Renal cortex interstitium (tissue), 11 donors: ENCODE data around the gene ZFPL1. TPM values are rescaled to one million over a fixed set of nuclear protein-coding genes. Genes with fewer than 3 reads are reported as not detected.

Experiments used
- DNase-seq, 11 donors: peaks; one replicate each; pipeline ENCODE4 v3.0.0-alpha.2; 2013; ENCODE audit warnings: low read depth in 9 of 11, low spot score in 4 of 11; ENCODE audit errors: extremely low read depth in 1 of 11
- polyA plus RNA-seq, 3 donors: library from polyadenylated mRNA; unstranded; fragments of 120-200 nt; gene quantifications; one replicate each; pipeline ENCODE4 v1.2.1, GENCODE V29; 2013; ENCODE audit not compliant: insufficient read length in 3 of 3

The ZFPL1 gene
- polyA plus RNA-seq, 3 donors, result 26.6 to 38.4 (median 30.7) TPM

DNA sequence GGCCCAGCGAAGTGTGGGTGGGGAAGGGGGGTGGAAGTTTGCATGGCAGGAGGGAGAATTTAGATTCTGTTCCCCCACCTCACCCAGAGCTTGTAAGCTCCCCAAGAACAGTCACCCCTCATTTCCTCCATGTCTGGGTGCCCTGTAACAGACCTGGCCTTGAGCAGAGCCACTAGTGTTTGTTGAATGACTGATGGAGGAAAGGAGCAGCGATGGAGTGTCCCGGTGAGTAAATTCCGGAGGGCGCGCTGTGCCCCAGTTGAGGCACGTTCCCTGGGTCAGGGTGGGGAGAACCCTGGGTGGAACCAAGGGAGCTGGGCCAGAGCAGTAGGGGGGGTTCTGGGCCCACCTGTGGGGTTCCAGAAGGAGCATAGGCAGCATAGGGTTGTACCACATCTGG, 26.5 kb upstream of the ZFPL1 start:
- no peak for DNase-seq

DNA sequence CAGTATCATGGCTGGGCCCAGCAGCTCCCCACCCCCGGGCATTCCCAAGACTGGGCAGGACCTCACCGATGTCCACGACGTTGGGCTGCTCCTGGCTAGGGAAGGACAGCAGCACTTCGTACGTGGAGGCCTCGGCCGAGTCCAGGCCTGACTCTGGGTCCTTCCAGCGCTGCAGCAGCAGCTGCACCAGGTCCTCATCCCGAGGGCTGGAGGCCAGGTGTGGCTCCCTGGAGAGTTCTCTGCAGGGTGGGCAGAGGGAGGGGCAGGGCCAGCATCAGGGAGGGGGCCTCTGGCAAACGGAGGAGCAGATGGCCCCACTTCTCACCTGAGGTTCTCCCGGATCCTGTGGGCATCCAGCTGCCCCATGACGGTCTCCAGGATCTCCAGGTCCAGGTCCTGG, 26.0 kb upstream of the ZFPL1 start:
- no peak for DNase-seq

DNA sequence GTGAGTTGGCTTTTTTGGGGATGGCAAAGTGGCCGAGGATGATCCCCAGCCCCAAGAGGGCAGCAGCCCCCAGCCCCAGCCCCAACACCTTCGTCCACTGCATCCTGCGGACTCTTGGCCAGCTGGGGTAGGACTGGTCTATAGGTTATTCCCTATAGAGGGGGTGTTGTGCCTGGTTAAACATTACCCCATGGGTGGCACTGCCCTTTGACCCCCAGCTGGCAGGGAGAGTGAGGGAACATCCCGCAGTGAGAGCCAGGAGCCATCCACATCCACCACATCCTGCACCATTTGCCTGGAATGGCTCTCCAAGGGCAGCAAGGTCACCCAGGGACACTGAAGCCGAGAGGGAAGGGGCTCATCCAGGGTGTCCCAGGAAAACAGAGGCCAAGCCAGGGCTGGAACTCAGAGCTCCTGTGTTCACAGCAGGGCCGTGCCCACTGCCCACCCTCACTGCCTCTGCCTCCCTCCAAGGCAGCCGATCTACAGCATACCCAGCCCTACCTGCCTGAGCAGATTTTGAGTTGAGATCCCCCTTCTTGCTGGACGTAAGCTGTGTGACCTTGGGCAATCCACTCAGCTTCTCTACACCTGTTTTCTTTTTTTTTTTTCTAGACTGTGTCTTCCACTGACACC, 25.5 kb upstream of the ZFPL1 start, which contains the start of gene NAALADL1:
NAALADL1 (minus strand) TSS at position 135 of the 636 bp plus-strand sequence; CDS start at position 103, 32 bp downstream.
- DNase-seq, result no peak

- DNase-seq, result no peak
Measured at GRCh38 chr11:65059523-65059922, 24.5 kb upstream of the ZFPL1 start.

- DNase-seq, result no peak
Measured at GRCh38 chr11:65059959-65060824, 23.8 kb upstream of the ZFPL1 start.

DNA sequence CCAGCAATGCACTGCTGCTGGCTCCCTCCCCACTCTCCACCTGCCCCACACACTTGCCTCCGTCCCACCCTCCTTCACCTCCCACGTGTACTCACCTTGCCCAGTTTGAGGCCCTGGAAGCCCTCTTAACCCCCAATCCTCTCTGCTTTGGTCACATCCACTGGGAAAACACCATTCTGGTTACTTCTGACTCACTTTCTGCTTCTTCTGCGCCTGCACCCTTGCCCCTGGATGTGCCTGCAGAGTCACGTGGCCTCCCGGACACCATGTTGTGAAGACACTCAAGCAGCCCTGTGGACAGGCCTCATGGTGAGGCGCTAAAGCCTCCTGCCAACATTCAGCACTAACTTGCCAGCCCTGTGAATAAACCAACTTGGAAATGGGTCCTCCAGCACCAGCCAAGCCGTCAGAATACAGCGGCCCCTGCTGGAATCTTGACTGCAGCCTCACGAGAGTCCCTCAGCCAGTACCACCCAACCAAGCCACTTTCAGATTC, 23.1 kb upstream of the ZFPL1 start:
- no peak for DNase-seq

DNA sequence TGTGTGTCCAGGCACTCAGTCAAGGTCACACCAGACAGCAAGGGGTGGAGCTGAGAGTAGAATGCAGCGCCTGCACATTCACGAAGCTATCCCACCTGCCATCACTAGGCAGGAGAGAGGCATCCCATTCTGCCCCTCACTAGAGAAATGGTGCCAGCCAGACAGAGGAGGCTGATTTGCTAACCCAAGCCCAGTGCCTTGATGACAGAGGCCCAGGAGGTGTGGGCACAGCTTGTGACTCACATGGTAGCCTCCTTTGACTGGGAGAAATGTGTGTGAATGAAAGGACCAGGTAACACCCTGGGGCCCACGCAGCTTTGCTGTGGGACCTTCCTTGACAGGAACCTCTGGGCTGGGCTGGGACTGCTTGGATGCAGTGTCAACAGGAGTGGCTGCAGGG, 20.5 kb upstream of the ZFPL1 start:
- no peak for DNase-seq

DNA sequence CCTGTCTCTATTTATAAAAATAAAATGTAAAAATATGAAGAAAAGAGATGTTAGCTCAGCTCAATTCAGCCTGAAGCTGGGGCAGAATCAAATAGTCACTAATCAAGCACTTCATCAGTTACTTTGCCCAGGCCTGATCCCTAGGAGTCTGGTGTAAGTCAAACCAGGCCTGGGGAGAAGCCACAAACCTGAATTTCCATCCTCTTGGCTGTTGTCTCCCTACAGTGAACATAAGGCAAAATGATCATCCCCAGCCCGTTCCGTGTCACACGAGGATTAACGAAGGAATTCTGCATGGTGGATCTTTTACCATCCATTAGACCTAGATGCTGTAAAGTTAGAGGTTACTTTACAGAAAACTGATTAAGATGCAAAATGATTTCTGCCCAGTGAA, 19.2 kb upstream of the ZFPL1 start:
- DNase-seq, result no peak

- no peak for DNase-seq
Measured at GRCh38 chr11:65065851-65066250, 18.2 kb upstream of the ZFPL1 start.

DNA sequence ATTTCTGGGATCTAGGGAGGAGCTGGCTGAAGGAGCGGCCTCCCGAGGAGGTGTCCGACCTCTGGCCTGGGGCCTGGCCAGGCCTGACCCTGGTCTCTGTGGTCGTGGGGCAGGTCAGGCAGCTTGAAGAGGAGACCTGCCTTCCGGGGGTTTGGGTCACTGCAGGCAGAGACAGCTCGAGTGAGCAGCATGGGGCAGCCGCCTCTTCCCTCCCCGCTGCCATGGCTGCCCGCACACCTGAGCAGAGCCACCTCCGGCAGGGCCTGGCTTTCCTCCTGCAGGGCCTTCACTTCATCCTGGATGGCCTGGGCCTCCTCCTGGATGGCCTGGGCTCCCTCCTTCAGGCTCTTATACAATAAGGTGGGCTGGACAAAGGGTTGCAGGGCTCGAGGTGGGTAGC, 17.7 kb upstream of the ZFPL1 start:
- DNase-seq, result no peak

DNA sequence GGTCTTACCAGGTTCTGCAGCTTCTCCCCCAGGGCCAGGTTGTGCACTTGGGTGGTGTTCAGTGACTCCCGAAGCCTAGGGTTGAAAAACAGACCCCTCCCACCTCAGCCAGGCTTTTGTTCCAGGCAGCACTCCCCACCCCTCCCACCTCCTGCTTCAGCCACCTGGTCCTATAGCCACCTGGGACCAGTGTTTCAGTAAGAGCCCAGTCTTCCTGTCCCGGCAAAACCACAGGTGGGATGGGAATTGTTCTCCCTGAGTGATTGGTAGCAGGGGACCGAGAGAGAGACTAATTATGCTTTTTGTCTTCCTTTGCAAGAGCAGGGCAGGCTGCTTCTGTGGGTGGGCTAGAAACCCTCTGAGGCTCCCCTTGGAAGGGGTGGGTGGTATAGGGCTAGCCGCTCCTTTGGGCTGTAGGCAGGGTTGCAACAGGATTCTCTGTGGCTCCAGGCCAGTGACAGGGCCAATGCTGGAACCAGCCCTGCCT, 17.2 kb upstream of the ZFPL1 start:
- DNase-seq, result no peak

- DNase-seq, result no peak
Measured at GRCh38 chr11:65067446-65067845, 16.6 kb upstream of the ZFPL1 start.

GRCh38 chr11:65069217-65069616, 14.8 kb upstream of the ZFPL1 start:
- DNase-seq, result no peak

- DNase-seq, result no peak
Measured at GRCh38 chr11:65071907-65072630, 12.0 kb upstream of the ZFPL1 start.

DNA sequence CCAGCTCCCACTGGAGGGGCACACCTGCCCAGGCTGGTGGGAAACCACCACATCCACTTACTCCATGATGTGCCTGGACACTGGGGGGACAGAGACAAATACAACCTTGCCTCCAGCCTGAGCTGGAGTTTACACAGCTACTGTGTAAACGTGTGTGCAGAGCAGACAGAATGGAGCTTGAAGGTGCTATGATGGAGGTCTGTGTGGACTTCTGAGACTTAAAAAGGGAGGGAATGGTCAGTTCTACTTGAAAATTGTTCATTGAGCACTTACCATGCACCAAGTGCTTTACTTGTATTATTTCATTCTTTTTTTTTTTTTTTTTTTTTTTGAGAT, 11.4 kb upstream of the ZFPL1 start:
- no peak for DNase-seq

DNA sequence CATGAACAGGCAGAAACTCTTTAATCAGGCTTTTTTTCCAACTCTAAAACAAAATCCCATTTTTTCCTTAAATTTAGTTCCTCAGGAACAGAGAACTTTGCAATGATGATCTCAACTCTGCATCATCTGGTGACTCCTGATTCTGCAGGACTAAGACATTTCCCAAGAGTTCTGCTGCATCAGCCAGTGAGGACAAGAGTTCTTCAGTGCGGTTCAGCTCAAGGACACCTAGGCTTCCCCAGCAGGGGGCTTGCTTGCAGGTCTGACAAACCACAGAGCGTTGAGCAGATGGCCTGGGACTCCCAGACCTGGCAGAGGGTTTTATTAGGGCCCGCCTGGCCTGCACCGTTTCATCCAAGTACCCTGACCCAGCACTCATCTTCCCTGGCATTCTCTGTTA, 6.6 kb upstream of the ZFPL1 start:
- DNase-seq, result no peak

DNA sequence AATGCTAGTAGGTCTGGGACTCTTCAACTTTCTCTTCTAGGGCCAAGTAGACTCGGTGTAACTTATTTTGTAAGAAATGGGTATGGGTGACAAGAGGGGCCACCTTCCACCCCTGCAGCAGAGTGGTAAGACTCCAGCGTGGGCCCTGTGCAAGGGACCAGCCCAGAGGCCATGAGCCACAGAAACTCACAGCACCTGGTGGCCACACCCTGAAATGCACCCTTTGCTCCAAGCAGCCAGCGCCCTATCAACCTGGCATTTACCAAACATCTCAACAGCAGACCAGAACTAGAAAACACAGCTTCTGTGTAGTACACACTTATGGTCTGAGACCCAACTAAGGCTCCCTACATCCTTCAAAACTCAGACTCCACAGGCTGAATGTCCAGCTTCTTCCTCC, 5.9 kb upstream of the ZFPL1 start:
- no peak for DNase-seq

- no peak for DNase-seq
Measured at GRCh38 chr11:65078786-65079342, 5.2 kb upstream of the ZFPL1 start.

DNA sequence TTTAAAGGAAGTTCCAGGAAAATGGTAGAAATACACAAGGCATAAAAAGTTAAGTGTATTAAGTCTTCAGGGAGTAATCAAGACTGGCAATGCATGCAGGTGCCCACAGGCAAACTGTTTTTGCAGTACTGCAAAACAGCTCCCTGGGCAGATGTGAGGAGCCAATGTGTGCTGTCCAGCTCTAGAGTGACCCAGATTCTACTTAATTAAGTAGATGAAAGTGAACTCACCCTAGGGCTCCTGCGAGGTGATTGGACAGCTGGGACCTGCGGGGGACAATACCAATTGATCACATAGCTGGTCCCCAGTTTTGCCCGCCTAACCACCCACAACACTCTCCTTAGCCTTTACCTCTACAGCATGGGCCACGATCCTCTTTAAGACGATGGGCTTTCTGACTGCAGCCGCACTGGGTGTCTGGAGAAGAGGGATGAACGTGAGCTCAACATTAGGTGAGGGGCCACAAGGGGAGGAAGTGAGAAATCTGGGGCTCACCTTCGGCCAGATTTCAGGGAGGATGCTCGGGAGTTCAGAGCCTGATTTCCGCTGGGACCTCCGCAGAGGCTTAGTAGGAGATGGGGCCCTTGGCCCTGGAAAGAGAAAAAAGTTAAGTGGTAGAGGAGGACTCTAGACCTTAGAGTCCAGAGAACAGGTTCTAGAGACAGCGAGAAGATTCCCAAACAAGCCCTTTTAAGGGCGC, 738 bp upstream of the ZFPL1 start:
- DNase-seq, result no peak
